Kidney tubule cell (primary cell): ENCODE data around the gene PADI1.

ENCODE experiments used
- DNase-seq: peaks from one replicate; pipeline ENCODE4 v3.0.0-alpha.2; 2018; ENCODE audit warnings: low spot score

PADI1 gene

DNA sequence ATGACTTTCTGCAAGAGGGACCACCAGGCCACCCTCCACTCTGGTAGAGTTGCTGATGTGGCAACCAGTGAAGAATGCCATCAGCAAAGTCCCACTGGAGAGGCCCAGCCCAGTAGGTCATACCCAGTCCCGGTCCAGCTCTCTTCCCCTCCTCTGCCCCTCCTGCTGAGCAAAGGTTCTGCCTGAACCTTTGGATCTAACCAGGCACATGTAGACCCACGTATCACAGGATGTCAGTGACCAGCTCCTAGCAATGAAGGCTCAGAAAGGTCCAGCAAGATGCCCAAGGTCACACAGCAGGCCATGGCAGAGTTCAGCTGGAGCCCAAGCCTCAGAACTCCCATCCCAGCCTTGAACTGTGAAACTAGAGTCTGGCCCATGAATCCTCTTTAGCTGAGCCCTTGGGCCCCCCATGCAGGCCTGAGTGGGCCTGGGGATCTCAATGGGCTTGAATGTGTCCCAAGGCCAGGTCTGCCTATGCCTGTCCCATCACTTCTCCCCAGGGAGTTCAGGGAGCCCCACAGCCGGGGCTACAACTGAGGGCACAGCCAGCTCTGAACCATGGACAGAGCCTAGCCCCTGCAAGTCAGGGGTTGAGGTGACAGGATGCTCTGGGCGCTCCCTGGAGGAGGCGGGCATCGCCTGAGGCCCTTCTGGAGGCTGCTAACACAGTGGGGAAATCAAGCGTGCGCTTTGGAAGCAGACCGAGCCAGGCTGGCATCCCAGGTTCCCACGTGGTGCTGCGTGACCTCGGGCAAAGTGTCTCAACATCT lies 21.4 kb upstream of the PADI1 start:
- DNase-seq = no peak

DNA sequence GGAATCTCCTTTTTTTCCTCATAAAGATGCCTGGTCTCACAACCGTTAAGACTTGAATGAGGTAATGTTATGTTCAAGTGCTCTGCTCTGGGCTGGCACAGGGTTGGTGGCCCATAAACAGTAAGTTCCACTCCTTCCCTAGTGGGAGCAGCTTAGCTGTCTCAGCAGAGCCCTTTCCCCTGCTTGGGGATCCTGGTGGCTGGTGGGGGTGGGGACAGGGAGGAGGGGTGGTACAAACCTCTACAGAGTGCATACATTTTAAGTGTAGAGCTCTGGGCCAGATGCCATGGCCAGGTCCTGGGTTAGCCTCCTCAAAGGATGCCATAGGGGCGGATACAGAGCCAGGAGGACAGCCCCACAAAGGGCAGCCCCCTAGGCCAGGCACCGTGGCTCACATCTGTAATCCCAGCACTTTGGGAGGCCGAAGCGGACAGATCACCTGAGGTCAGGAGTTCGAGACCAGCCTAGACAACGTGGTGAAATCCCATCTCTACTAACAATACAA lies 20.7 kb upstream of the PADI1 start:
- no peak for DNase-seq

DNA sequence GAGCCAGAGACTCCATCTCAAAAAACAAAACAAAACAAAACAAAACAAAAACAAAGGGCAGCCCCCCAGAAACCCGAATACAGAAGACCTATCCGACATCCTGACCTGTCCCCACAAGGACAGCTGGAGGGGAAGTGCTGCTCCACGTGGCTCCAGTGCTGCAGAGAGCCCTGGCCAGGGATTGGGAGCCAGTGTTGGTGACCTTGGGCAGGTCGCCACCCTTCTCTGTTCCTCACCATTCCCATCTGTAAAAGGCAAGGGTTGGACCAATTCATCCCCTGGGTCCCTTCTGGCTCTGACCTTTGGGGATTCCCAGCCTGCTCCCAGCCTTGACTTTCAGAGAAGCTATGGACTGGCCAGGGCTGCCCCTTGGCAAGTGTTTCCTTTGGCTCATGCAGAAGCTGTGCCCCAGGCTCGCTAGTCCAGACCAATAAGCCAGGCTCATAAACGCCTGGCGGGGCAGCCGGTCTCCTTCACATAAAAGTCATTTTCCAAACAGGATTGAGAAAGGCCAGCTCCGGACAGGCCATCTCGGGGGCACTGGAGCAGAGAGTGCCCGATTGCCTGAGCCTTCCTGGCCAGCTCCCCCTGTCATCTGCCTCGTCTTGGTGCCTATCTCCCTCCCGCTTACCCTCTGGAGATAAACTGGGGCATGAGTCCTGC lies 20.0 kb upstream of the PADI1 start:
- DNase-seq = no peak

DNA sequence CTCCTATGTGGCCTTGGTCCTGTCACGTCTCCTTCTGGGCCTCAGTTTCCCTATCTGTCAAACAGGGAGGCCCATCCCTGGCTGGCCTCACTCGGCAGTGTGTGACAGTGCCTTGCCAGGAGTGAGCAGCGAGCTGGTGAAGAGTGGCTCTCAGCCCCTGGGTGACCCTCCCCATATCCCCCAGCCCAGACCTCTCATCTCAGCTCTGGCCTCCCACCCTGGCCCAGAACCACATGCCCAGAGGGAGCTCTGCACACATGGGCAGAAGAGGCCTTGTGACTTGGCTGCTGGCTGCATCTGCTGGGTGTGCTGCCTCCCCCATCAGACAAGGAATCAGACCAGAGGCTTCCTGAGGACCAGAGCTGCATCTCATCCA lies 19.5 kb upstream of the PADI1 start:
- no peak for DNase-seq

DNA sequence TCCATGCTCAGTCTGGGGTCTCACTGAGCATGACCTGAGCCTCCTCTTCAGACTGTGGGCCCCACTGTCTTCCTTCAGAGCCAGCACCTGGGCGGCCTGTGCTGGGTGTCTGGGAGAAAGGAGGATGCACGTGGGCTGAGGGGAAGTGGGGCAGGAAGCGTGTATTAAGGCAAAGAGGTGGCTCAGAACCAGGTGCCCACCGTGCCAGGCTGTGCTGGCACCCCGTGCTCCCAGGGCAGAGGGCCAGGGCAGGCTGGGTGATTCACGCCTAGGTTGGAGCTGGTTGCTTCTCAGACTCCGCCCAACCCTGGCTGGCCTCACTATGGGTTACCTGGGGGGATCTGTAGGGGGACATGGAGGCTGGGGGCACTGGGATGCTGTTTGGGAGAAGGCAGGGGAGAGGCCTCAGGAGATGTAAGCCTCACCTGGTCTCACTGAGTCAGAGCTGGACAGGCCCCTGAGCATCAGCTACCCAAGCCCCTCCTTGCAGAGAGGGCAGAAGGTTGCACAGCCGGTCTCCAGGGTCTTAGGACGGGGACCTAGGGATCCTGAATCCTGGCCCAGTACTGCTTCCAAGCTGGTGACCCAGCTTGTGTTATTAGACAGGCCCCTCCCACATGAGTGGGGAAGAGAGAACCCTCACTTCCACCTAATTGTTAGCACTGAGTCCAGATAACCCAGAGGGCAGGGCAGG lies 18.6 kb upstream of the PADI1 start:
- DNase-seq = no peak

DNA sequence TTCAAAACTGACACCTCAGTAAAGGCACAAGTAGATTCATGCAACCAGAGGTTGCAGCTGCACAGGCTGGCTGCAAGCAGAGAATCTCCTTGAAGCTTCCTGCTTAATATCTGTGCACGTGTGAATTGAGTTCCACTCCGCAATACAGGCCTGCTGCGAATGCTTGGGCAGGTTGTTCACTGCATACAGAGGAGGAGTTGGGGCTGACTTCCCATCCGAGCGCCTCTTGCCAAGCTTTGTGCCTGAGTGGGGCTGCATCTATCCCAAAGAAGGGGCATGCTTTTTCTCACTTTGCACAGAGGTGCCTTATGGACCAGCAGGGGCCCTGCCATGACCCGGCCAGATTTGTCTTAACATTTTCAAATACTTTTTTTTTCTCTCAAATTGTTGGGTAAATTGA lies 17.9 kb upstream of the PADI1 start:
- no peak for DNase-seq

DNA sequence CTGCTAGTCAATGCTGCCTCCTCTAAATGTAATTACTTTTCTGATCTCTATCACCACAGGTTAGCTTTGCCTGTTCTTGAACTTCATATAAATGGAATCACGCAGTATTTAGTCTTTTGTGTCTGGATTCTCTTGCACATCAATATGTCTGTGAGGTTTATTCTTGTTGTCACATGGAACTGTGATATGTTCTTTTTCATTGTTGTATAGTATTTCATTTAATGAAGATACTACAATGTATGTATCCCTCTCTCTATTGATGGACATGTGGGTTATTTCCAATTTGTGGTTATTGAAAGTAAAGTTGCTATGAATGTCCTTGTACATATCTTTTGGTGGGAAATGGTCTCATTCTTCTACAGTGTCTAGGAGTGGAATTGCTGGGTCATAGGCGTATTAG lies 16.7 kb upstream of the PADI1 start:
- DNase-seq = no peak

DNA sequence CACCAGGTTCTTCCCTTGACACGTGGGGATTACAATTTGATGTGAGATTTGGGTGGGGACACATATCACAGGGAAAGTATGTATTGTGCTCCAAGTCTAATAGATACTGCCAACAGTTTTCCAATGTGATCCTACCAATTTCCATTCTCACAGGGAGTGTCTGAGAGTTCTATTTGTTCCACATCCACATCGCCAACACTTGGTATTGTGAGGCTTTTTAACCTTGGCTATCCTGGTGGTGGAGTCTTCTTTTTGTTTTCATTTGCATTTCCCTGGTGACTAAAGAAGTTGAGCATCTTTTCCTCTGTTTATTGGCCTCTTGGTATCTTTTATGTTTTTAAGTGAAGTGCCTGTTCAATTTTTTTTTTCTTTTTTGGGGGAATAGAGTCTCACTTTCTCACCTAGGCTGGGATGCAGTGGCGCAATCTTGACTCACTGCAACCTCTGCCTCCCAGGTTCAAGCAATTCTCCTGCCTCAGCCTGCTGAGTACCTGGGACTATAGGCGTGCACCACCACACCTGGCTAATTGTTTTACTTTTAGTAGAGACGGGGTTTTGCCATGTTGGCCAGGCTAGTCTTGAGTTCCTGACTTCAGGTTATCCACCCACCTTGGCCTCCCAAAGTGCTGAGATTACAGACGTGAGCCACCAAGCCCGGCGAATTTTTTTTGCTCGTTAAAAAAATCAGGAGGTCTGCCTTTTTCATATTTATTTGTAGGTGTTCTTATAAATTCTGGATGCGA lies 15.9 kb upstream of the PADI1 start:
- DNase-seq = no peak

DNA sequence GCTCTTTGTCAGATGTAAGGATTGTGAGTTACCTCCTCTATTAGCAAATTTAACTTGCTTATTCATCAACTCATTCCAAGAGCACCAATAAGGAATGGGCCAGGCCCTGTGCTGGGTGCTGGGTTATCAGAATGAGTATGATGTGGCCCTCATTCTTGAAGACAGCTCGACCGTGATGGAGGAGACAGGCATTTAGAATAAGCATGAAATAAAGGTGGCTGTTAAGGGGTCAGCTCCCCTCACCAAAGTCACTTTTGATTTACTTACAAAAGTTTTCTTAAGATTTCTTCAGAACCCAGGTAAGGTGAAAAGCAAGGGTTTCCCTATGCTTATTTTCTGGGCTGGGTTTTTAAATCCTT lies 15.3 kb upstream of the PADI1 start:
- peak; percentile 94 for DNase-seq

DNA sequence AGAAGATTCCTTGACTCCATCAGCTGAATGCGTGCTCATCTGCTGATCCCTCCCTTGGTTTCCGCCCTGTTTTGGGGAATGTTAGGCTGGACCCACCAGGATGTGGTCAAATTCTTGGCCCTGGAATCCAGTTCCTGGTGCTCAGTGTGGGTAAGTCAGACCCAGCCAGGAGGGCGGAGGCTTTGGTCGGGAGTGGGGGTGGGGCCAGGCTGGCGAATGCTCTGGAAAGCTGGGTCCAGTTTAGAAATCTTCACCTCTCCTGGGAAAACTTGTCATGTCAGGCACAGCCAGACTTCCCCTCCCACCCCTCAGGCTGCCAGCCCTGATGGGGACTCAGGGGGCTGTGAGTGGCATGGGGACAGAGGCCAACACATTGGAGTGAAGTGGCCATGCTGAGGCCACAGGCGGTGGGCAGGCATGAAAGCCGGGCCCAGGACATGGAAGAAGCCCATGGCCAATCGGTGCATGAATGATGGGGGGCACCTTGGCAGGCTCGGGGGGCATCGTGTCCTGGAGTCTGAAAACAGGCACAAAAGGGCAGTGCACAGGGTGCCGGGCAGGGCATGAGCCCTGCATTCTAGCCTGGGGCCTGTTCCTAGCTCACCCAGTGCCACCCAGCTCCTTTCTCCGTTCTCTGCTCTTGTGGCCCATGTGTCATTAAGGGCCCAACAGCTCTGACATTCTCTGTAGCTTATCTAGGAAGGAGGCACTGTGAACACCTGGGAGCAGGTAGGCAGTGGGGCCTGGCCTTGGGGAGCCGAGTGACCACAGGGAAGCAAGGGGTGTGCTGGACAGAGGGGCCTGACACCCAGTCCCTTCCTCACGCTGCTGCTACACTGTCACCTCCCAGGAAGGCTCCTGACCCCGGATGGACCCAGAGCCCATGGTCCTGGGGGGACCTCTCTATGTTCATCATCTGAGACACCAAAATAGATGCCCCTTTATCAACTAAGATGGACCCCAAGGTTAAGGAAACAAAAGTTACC lies 14.6 kb upstream of the PADI1 start:
- DNase-seq = peak; percentile 99

DNA sequence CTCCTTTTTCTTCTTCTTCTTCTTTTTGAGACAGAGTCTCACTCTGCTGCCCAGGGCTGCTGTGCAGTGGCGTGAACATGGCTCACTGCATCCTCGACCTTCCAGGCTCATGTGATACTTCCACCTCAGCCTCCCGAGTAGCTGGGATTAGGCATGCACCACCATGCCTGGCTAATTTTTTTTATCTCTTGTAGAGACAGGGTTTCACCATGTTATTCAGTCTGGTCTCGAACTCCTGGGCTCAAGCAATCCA lies 13.0 kb upstream of the PADI1 start:
- no peak for DNase-seq

DNA sequence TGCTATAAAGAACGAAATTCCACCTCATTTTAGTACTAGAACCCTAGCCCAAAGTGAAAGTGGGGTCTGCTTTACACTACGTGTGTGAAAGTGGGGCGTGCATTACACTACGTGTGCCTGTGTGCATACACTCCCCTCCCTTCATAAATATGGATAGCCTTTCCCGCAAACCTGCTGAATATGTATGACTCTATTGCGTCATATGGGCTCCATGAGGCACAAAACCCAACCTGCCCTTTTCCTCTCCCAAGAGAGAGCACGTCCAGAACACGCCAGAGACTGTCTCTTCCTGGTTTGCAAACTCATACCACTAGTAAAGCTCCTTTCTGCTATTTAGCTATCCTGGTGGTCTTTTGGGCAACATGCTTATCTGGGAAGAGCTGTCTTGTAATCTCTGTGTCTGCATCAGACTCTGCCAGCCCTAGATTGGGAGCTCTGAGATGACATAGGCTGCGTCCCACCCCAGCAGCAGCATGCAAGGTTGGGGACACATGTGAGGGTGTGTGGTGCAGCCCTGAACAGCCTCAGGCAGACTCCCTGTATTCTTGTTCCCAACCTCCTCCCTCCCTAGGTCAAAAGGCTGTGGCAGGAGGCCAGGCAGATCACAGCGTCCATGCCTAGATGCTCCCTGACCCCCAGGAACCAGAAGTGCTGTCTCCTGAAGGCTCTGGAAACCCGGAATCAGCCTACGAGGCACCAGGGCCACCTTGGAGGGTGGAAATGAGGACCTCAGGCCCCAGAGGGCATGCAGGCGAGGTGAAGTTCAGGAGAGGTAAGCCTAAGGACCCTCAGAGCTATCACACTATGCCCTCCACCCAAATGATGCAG lies 12.3 kb upstream of the PADI1 start:
- DNase-seq = peak; percentile 74

DNA sequence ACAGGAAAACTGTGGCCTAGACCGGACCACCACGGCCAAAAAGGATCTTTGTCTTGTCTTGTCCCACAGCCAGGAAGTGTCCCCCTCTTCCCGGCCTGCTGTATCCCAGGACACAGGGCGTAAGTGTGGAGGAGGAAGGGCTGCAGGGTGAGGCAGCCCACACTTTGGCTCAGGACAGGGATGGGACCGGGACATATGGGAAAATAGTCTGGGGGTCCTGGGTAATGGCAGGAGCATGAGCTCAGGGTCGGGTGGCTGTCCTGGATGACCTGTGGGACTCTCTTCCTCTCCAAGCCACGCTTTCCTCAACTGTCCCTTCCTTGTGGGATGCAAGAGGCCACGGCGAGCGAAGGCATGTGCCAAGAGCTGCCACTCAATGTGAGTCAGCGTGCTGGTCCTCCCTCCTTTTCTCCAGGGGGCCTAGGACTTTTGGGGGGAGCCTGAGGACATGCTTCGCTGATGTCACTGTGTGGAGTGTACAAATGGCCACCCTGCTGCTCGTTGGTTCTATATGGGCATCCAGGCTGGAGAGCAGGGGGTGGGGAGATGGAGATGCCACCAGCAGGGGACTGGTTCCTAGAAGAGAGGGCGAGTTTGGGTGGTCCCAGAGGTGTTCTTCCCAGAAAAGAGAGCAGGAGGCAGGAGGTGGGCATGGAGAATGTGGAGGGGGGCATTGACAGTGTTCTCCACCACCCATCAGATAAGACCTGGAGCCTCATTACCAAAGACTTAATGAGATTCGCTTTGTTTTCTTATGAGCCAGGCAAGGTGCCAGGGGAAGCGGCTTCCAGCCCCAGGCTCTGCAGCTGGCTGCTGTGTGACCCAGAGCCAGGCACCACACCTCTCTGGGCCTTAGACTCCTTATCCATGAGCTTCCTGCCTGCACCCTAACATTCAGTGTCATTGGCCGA lies 11.5 kb upstream of the PADI1 start:
- no peak for DNase-seq

DNA sequence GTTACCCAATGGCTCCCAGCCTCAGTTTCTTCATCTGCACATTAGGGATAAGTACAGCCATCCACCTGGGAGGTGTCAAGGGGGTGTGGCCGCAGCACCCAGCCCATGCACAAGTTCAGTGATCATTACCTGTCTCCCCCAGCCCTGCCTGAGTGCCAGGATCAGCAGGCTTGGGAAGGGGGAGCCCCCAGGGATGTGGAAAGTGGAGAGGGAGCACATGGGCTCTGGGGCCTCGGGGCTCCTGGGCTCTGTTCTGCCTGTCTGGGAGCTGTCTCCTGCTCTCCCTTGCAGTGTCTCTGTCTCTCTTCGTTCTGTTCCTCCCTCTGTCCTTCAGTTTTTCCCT lies 10.8 kb upstream of the PADI1 start:
- DNase-seq = no peak

DNA sequence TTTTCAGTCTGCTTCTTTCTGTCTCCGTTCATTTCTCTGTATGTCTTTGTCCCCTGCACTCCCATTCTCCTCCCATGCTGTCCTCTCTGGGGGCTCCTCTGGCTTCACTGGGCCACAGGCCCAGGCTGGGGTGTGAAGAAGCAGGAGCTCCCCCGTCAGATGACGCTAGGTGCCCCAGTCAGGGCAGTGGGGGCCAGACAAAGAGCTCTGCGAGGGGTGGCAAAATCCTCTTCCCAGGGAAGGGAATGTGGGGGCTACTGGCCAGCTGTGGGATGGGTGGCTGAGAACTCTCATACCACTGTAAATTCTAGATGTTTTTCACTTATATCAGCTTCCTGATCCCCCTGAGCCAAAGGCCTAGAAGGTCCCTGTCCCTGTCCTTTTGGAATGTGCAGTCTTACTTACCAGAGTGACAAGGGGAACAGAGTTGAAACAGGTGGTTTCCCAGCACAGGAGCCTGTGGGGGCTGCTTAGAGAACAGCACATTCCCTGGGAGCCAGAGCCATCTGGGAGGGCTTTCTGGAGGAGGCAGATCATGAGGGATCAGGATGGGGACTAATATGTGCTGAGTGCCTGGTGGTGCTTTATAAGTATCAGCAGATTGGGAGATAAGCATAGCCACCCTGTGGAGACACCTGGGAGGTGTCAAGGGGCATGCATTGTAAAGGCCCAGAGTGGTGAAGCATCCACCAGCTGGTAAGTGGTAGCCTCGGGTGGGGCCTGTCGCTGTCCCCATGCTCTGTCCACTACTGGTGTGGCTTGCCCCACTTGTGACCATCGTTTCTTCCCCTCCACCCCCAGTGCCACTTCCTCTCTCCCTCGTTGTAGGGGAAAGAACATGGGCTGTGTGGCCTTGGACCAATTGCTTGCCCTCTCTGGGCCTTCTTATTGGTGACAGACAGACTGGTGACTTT lies 10.1 kb upstream of the PADI1 start:
- DNase-seq = no peak

DNA sequence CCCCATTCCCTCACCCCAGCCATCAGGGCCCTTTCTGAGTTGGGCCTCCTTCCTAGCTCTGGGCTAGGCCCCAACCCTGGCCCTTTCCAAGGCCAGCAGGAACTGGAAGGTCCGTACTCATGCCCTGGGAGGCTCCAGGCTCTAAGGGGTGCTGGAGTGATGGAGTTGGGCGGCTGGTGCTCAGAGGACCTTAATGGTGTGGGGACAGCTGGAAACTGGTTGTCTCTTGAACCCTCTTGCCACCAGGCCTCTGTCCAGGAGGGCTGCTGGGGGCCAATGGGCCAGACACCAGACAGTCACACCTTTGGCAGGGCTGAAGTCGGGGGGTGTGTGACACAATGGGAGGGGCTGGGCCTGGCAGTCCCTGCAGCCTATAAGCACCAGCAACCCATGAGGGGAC lies 9.2 kb upstream of the PADI1 start:
- no peak for DNase-seq

DNA sequence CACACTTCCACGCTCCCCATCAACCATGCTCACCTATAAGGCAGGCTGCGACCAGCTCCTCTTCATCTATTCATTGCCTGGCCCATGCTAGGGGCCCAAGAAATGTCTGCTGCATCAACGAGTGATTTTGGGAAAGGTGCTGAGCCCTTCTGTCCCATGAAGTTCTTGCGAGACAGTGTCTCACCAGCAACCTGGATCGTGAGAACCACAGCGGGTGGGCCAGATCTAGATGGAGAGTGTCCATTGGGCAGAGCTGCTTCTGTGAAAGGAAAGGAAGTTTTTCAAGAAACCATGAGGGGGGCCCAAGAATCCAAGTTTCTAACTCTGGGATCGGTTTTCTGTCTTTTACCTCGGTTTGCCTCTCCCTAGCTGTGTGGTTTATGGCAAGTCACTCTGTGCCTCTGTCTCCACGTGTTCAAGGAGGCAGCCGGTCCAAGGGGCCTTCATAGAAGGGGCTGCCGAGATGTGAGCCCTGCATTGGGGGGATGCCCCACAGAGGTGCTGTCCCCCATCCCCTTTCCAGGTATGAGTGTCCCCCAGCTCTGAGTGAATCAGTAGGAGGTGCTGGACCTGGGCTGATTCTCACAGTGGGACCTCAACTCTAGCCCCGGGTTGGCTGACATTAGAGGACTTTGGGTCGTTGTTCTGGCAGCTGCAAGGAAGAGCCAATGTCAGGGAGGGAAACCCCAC lies 8.3 kb upstream of the PADI1 start:
- DNase-seq = no peak

DNA sequence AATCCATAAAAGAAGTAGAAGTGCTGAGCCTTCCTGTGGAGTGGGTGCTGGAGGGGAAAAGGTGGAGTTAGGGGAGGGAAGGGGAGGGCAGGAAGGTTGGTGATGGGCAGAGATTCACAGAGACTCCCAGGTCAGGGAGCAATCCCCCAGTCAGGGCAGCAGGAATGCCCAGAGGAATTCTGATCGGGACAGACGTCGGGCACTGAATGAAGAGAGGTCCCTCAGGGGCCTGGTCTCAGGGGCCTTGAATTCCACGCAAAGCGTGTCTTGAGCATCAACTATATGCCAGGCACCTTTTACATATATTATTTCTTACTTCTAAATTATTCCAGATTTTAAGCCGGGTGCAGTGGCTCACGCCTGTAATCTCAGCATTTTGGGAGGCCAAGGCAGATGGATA lies 7.2 kb upstream of the PADI1 start:
- no peak for DNase-seq
